KMS-11 (cell line): ENCODE measurements around the gene SH3BGRL2.

ENCODE experiments used
- H2AFZ ChIP-seq: fragments of 200-600 bp; sonication (generic); 2 replicates; pipeline ENCODE4 v1.6.1; 2016; ENCODE audit warnings: antibody characterized with exemption, mixed run types, low read depth
- H3K27ac ChIP-seq: fragments of 200-600 bp; sonication (generic); 2 replicates; pipeline ENCODE4 v1.6.1; 2016; ENCODE audit warnings: mild to moderate bottlenecking, mixed run types
- H3K27me3 ChIP-seq: fragments of 200-600 bp; sonication (generic); 2 replicates; pipeline ENCODE4 v1.6.1; 2017; ENCODE audit warnings: mild to moderate bottlenecking, low read depth, mixed run types, moderate library complexity; ENCODE audit not compliant: insufficient read depth
- H3K36me3 ChIP-seq: fragments of 200-600 bp; sonication (generic); 2 replicates; pipeline ENCODE4 v1.6.1; 2017; ENCODE audit warnings: mild to moderate bottlenecking, mixed run types; ENCODE audit not compliant: insufficient read depth
- H3K4me1 ChIP-seq: fragments of 200-600 bp; sonication (generic); 2 replicates; pipeline ENCODE4 v1.6.1; 2016; ENCODE audit warnings: mild to moderate bottlenecking, low read depth, mixed run types; ENCODE audit not compliant: poor library complexity, severe bottlenecking
- H3K4me2 ChIP-seq: fragments of 200-600 bp; sonication (generic); 2 replicates; pipeline ENCODE4 v1.7.0; 2016; ENCODE audit warnings: mild to moderate bottlenecking, mixed run types
- H3K4me3 ChIP-seq: fragments of 200-600 bp; sonication (generic); IDR thresholded peaks from 2 replicates; pipeline ENCODE4 v1.6.1; 2017; ENCODE audit warnings: low read depth, low read length, mixed read lengths; ENCODE audit not compliant: insufficient read depth
- H3K79me2 ChIP-seq: fragments of 200-600 bp; sonication (generic); 2 replicates; pipeline ENCODE4 v1.6.1; 2016; ENCODE audit warnings: low read depth, mixed run types; ENCODE audit not compliant: insufficient read depth
- H3K9ac ChIP-seq: fragments of 200-600 bp; sonication (generic); 2 replicates; pipeline ENCODE4 v1.6.1; 2016; ENCODE audit warnings: mild to moderate bottlenecking, mixed run types
- H4K20me1 ChIP-seq: fragments of 200-600 bp; sonication (generic); 2 replicates; pipeline ENCODE4 v1.6.1; 2016; ENCODE audit warnings: mild to moderate bottlenecking, mixed run types; ENCODE audit not compliant: insufficient read depth
- CTCF ChIP-seq: fragments of 200-600 bp; sonication (generic); conservative IDR thresholded peaks from 2 replicates; pipeline ENCODE4 v1.6.1; 2017; ENCODE audit warnings: low read depth, mild to moderate bottlenecking, antibody characterized with exemption, low read length, moderate library complexity, mixed read lengths

SH3BGRL2 gene

GRCh38 chr6:79597155-79597554, 34.0 kb upstream of the SH3BGRL2 start:
- Histone ChIP-seq H3K27me3 (no peaks in the 10 kb centered on the region), H3K4me1 (no peaks in the 10 kb centered on the region), H3K36me3 (no peaks in the 10 kb centered on the region), H3K9ac (no peak overlapping the region), H3K4me2 (no peak overlapping the region), H3K27ac (no peak overlapping the region), H2AFZ (no peak overlapping the region), H3K79me2 (no peaks in the 10 kb centered on the region), H3K4me3 (no peak overlapping the region), H4K20me1 (no peaks in the 10 kb centered on the region)
- TF ChIP-seq CTCF, result no peak

GRCh38 chr6:79598012-79598411, 33.1 kb upstream of the SH3BGRL2 start:
- Histone ChIP-seq H3K27me3 (no peaks in the 10 kb centered on the region), H4K20me1 (no peaks in the 10 kb centered on the region), H3K79me2 (no peaks in the 10 kb centered on the region), H3K27ac (no peak overlapping the region), H3K9ac (no peak overlapping the region), H3K36me3 (no peaks in the 10 kb centered on the region), H3K4me1 (no peaks in the 10 kb centered on the region), H3K4me2 (no peak overlapping the region), H3K4me3 (no peak overlapping the region), H2AFZ (no peak overlapping the region)
- TF ChIP-seq CTCF, result no peak

- Histone ChIP-seq H3K9ac (no peak overlapping the region), H3K27me3 (no peaks in the 10 kb centered on the region), H3K79me2 (no peaks in the 10 kb centered on the region), H3K4me3 (no peak overlapping the region), H3K4me2 (no peak overlapping the region), H2AFZ (no peak overlapping the region), H4K20me1 (no peaks in the 10 kb centered on the region), H3K4me1 (peaks cover 6% of the 10 kb centered on the region), H3K27ac (no peak overlapping the region), H3K36me3 (no peaks in the 10 kb centered on the region)
- TF ChIP-seq CTCF, result no peak
These were observed 31.3 kb upstream of the SH3BGRL2 start for GRCh38 chr6:79599725-79600259.

GRCh38 chr6:79600313-79600712, 30.8 kb upstream of the SH3BGRL2 start:
- H3K9ac ChIP-seq, result no peak overlapping the region
- H2AFZ ChIP-seq, result no peak overlapping the region
- no peaks in the 10 kb centered on the region for H4K20me1 ChIP-seq
- H3K36me3 ChIP-seq, result no peaks in the 10 kb centered on the region
- no peaks in the 10 kb centered on the region for H3K79me2 ChIP-seq
- no peak overlapping the region for H3K27ac ChIP-seq
- H3K4me3 ChIP-seq, result no peak overlapping the region
- no peaks in the 10 kb centered on the region for H3K27me3 ChIP-seq
- peaks cover 12% of the 10 kb centered on the region for H3K4me1 ChIP-seq
- no peak for TF ChIP-seq CTCF
- no peak overlapping the region for H3K4me2 ChIP-seq
